Measurements from ENCODE around the gene DYNC1LI1. TPM values are rescaled to one million over a fixed set of nuclear protein-coding genes. Genes with fewer than 3 reads are reported as not detected.

DYNC1LI1 gene
- total RNA-seq, 2 experiments from 2014 or later: 28.6 to 48.7 TPM

GRCh38 chr3:32569540-32570420 lies 878 bp downstream of the DYNC1LI1 start:
- peaks cover 28% of the 10 kb centered on the region for H3K36me3 ChIP-seq (ENCODE audit: insufficient read depth, low read length)
- TF ChIP-seq EZH2phosphoT487 (IDR thresholded peaks at IDR 0.05; ENCODE audit: borderline replicate concordance, low read depth, low read length) (no peak), CTCF (conservative IDR thresholded peaks at IDR 0.05; ENCODE audit: low read length) (no peak)
- ChIA-PET POLR2A (interaction anchor here (0.5 to 1.8 kb wide), 9 partner anchors 11 to 541 kb away, joined by 3 to 8 read pairs (median 3); partner anchors contain the start of gene CNOT10), CTCF (ENCODE audit: unreplicated experiment) (interaction anchor here (0.6 kb wide), 1 partner anchor 95 kb away, joined by 3 read pairs; no protein-coding TSS in a partner anchor)
- BruUV-seq (replicated peaks): no TSS peak
- H3K4me2 ChIP-seq (ENCODE audit: low read length): peak overlapping the region; percentile 98
- intact Hi-C loops (cut with micrococcal nuclease; ENCODE audit: unreplicated experiment): loop anchor here (5.0 kb wide), 1 partner anchor 57 kb away; no protein-coding TSS in a partner anchor
- no peaks in the 10 kb centered on the region for H3K9me2 ChIP-seq (ENCODE audit: insufficient read depth, low read length)
- peaks cover 59% of the 10 kb centered on the region for H3K79me2 ChIP-seq (ENCODE audit: insufficient read depth, low read depth, low read length)
- H3K4me1 ChIP-seq (ENCODE audit: insufficient read depth, low read length, poor library complexity, severe bottlenecking): peaks cover 23% of the 10 kb centered on the region
- peak; percentile 62 for DNase-seq (ENCODE audit: low spot score)
- no peaks in the 10 kb centered on the region for H3K9me3 ChIP-seq (ENCODE audit: low read length)
- H4K20me1 ChIP-seq (ENCODE audit: insufficient read depth, low read length): peaks cover 16% of the 10 kb centered on the region
- H3K27ac ChIP-seq (ENCODE audit: low read depth, low read length, poor library complexity, severe bottlenecking): peak overlapping the region; percentile 64
- peak overlapping the region; percentile 81 for H3K4me3 ChIP-seq (ENCODE audit: low read depth, low read length, poor library complexity, severe bottlenecking)
- H2AFZ ChIP-seq (ENCODE audit: low read length): peak overlapping the region; percentile 78

- no peak for DNase-seq (ENCODE audit: low spot score)
- peaks cover 67% of the 10 kb centered on the region for H3K79me2 ChIP-seq (ENCODE audit: insufficient read depth, low read depth, low read length)
- ChIA-PET CTCF (ENCODE audit: unreplicated experiment) (no interaction called here), POLR2A (interaction anchor here (0.5 to 1.8 kb wide), 3 partner anchors 18 to 542 kb away, joined by 3 to 5 read pairs (median 4); no protein-coding TSS in a partner anchor)
- H3K4me2 ChIP-seq (ENCODE audit: low read length): peak overlapping the region; percentile 98
- peak overlapping the region; percentile 81 for H3K4me3 ChIP-seq (ENCODE audit: low read depth, low read length, poor library complexity, severe bottlenecking)
- peaks cover 28% of the 10 kb centered on the region for H3K36me3 ChIP-seq (ENCODE audit: insufficient read depth, low read length)
- no peaks in the 10 kb centered on the region for H3K9me2 ChIP-seq (ENCODE audit: insufficient read depth, low read length)
- peaks cover 16% of the 10 kb centered on the region for H4K20me1 ChIP-seq (ENCODE audit: insufficient read depth, low read length)
- TSS peak; percentile 64 for BruUV-seq (replicated peaks)
- H3K4me1 ChIP-seq (ENCODE audit: insufficient read depth, low read length, poor library complexity, severe bottlenecking): peaks cover 23% of the 10 kb centered on the region
- H3K9me3 ChIP-seq (ENCODE audit: low read length): no peaks in the 10 kb centered on the region
- no peak overlapping the region for H2AFZ ChIP-seq (ENCODE audit: low read length)
- TF ChIP-seq EZH2phosphoT487 (IDR thresholded peaks at IDR 0.05; ENCODE audit: borderline replicate concordance, low read depth, low read length): no peak
- H3K27ac ChIP-seq (ENCODE audit: low read depth, low read length, poor library complexity, severe bottlenecking): no peak overlapping the region
- intact Hi-C loops (cut with micrococcal nuclease; ENCODE audit: unreplicated experiment): no loop called here
Observed at GRCh38 chr3:32568953-32569352, 1.7 kb downstream of the DYNC1LI1 start.

- ChIA-PET CTCF (ENCODE audit: unreplicated experiment) (no interaction called here), POLR2A (interaction anchor here (0.6 kb wide), 1 partner anchor 126 kb away, joined by 3 read pairs; no protein-coding TSS in a partner anchor)
- no peak overlapping the region for H3K4me3 ChIP-seq (ENCODE audit: low read depth, low read length, poor library complexity, severe bottlenecking)
- no peak overlapping the region for H2AFZ ChIP-seq (ENCODE audit: low read length)
- intact Hi-C loops (cut with micrococcal nuclease; ENCODE audit: unreplicated experiment): no loop called here
- H3K27ac ChIP-seq (ENCODE audit: low read depth, low read length, poor library complexity, severe bottlenecking): no peak overlapping the region
- DNase-seq (ENCODE audit: low spot score): no peak
- peaks cover 9% of the 10 kb centered on the region for H4K20me1 ChIP-seq (ENCODE audit: insufficient read depth, low read length)
- H3K36me3 ChIP-seq (ENCODE audit: insufficient read depth, low read length): peaks cover 50% of the 10 kb centered on the region
- BruUV-seq (replicated peaks): no TSS peak
- no peak overlapping the region for H3K4me2 ChIP-seq (ENCODE audit: low read length)
- H3K79me2 ChIP-seq (ENCODE audit: insufficient read depth, low read depth, low read length): peaks cover 89% of the 10 kb centered on the region
- TF ChIP-seq EZH2phosphoT487 (IDR thresholded peaks at IDR 0.05; ENCODE audit: borderline replicate concordance, low read depth, low read length): no peak
- no peak for TF ChIP-seq CTCF (conservative IDR thresholded peaks at IDR 0.05; ENCODE audit: low read length)
- no peaks in the 10 kb centered on the region for H3K9me2 ChIP-seq (ENCODE audit: insufficient read depth, low read length)
- no peaks in the 10 kb centered on the region for H3K9me3 ChIP-seq (ENCODE audit: low read length)
- peaks cover 13% of the 10 kb centered on the region for H3K4me1 ChIP-seq (ENCODE audit: insufficient read depth, low read length, poor library complexity, severe bottlenecking)
Observed at GRCh38 chr3:32564195-32564594, 6.5 kb downstream of the DYNC1LI1 start.
